Neutrophil (primary cell): ENCODE data around the gene PDLIM1.

Experiments used
- H3K27ac ChIP-seq: fragments of 200-600 bp; sonication (generic); 2 replicates; pipeline ENCODE4 v1.5.1; 2016; ENCODE audit warnings: mild to moderate bottlenecking, moderate library complexity
- H3K27me3 ChIP-seq: fragments of 200-600 bp; sonication (generic); 2 replicates; pipeline ENCODE4 v1.6.0; 2016; ENCODE audit warnings: mild to moderate bottlenecking
- H3K36me3 ChIP-seq: fragments of 200-600 bp; sonication (generic); 2 replicates; pipeline ENCODE4 v1.5.1; 2017
- H3K4me1 ChIP-seq, 2 experiments: fragments of 200-600 bp in 1 of 2; sonication (generic) in 1 of 2; 1 replicate in 1 of 2; 2 replicates in 1 of 2; pipeline versions ENCODE4 v1.5.1 to v1.6.1; 2013 to 2016; ENCODE audit warnings: low read depth in 1 of 2, low read length in 1 of 2, mild to moderate bottlenecking in 1 of 2, moderate library complexity in 1 of 2; ENCODE audit not compliant: control insufficient read depth in 1 of 2, insufficient read depth in 1 of 2
- H3K4me3 ChIP-seq, 2 experiments: fragments of 200-600 bp in 1 of 2; sonication (generic) in 1 of 2; 1 replicate in 1 of 2; 2 replicates in 1 of 2; pipeline ENCODE4 v1.5.1; 2013 to 2016; ENCODE audit warnings: low read depth in 1 of 2, low read length in 1 of 2, mild to moderate bottlenecking in 1 of 2, moderate library complexity in 1 of 2
- H3K9me3 ChIP-seq: fragments of 200-600 bp; sonication (generic); 2 replicates; pipeline ENCODE4 v1.5.1; 2016
- CTCF ChIP-seq: fragments of 200-600 bp; sonication (generic); IDR thresholded peaks from 2 replicates; pipeline ENCODE4 v1.5.1; 2016; ENCODE audit warnings: antibody characterized with exemption

The PDLIM1 gene

DNA sequence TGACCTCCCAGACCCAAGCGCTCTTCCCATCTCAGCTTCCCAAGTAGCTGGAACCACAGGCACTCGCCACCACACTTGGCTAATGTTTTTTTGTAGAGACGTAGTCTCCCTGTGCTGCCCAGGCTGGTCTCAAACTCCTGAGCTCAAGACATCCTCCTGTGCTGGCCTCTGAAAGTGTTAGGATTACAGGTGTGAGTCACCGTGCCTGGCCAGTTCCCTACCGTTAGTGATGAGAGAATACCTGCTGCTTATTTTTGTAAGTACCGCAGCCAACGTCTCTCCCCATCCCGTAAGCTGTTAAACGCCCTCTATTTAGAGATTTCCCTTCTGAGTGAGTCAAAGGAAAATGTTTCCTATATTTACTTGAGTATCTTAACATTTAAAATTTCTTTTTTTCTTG, 38.5 kb upstream of the PDLIM1 start:
- Histone ChIP-seq H3K4me3 (no peak overlapping the region), H3K27ac (no peak overlapping the region), H3K27me3 (no peaks in the 10 kb centered on the region), H3K4me1 (no peaks in the 10 kb centered on the region), H3K36me3 (no peaks in the 10 kb centered on the region), H3K9me3 (no peaks in the 10 kb centered on the region)
- TF ChIP-seq CTCF, result no peak

- no peak overlapping the region for H3K27ac ChIP-seq
- no peaks in the 10 kb centered on the region for H3K36me3 ChIP-seq
- TF ChIP-seq CTCF, result no peak
- H3K4me1 ChIP-seq, result no peaks in the 10 kb centered on the region
- no peak overlapping the region for H3K4me3 ChIP-seq
- no peaks in the 10 kb centered on the region for H3K27me3 ChIP-seq
- no peaks in the 10 kb centered on the region for H3K9me3 ChIP-seq
Measured at GRCh38 chr10:95328013-95328412, 37.2 kb upstream of the PDLIM1 start.

GRCh38 chr10:95327367-95327766, 36.6 kb upstream of the PDLIM1 start:
- Histone ChIP-seq H3K4me1 (no peaks in the 10 kb centered on the region), H3K27ac (no peak overlapping the region), H3K9me3 (no peaks in the 10 kb centered on the region), H3K36me3 (no peaks in the 10 kb centered on the region), H3K27me3 (no peaks in the 10 kb centered on the region), H3K4me3 (no peak overlapping the region)
- no peak for TF ChIP-seq CTCF

DNA sequence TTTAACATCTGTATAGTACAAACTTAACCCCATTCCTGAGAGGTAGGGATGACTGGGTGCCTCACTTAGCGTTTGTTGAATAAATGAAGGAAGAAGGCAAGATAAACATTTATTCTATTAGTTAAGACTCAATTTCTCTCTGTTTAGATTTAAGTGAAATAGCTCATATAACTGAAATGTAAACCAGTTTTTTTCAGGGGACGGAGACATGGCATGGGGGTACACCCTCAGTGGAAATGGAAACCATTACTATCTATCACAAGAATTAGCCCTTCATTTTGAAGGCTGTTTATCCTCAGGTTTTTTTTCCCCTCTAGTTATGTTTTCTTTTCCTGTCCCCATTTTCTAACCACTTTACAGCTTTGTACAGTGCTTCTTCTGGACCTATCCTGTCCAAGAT, 35.6 kb upstream of the PDLIM1 start:
- Histone ChIP-seq H3K36me3 (no peaks in the 10 kb centered on the region), H3K27me3 (no peaks in the 10 kb centered on the region), H3K4me3 (no peak overlapping the region), H3K4me1 (no peaks in the 10 kb centered on the region), H3K27ac (no peak overlapping the region), H3K9me3 (no peaks in the 10 kb centered on the region)
- TF ChIP-seq CTCF, result no peak

GRCh38 chr10:95325863-95326262, 35.1 kb upstream of the PDLIM1 start:
- Histone ChIP-seq H3K36me3 (no peaks in the 10 kb centered on the region), H3K27me3 (no peaks in the 10 kb centered on the region), H3K4me1 (no peaks in the 10 kb centered on the region), H3K27ac (no peak overlapping the region), H3K4me3 (no peak overlapping the region), H3K9me3 (no peaks in the 10 kb centered on the region)
- TF ChIP-seq CTCF, result no peak
